ENCODE measurements around the gene MYH14.

MYH14 gene

GRCh38 chr19:50309396-50310125 is 106.1 kb downstream of the MYH14 start:
- no peak overlapping the region for H3K4me3 ChIP-seq (ENCODE audit: low read depth, low read length)
- TF ChIP-seq CTCF (IDR thresholded peaks at IDR 0.05; ENCODE audit: control insufficient read depth, extremely low read depth, insufficient read depth), result no peak
- DNase-seq (ENCODE audit: low read depth), result no peak

- TF ChIP-seq CTCF (IDR thresholded peaks at IDR 0.05; ENCODE audit: control insufficient read depth, extremely low read depth, insufficient read depth), result no peak
- no peak overlapping the region for H3K4me3 ChIP-seq (ENCODE audit: low read depth, low read length)
- no peak for DNase-seq (ENCODE audit: low read depth)
These were observed 107.5 kb downstream of the MYH14 start for GRCh38 chr19:50310759-50311465.

- no peak for DNase-seq (ENCODE audit: low read depth)
- TF ChIP-seq CTCF (IDR thresholded peaks at IDR 0.05; ENCODE audit: control insufficient read depth, extremely low read depth, insufficient read depth), result no peak
- H3K4me3 ChIP-seq (ENCODE audit: low read depth, low read length), result no peak overlapping the region
These were observed 108.6 kb downstream of the MYH14 start for GRCh38 chr19:50311723-50312635.

- DNase-seq (ENCODE audit: low read depth), result no peak
- no peak overlapping the region for H3K4me3 ChIP-seq (ENCODE audit: low read depth, low read length)
- TF ChIP-seq CTCF (IDR thresholded peaks at IDR 0.05; ENCODE audit: control insufficient read depth, extremely low read depth, insufficient read depth), result no peak
These were observed 109.8 kb downstream of the MYH14 start for GRCh38 chr19:50312967-50313811.

- no peak for DNase-seq (ENCODE audit: low read depth)
- no peak overlapping the region for H3K4me3 ChIP-seq (ENCODE audit: low read depth, low read length)
- no peak for TF ChIP-seq CTCF (IDR thresholded peaks at IDR 0.05; ENCODE audit: control insufficient read depth, extremely low read depth, insufficient read depth)
These were observed 110.6 kb downstream of the MYH14 start for GRCh38 chr19:50313812-50314536.
